GM12878 (cell line): ENCODE measurements around the gene FAM222B. TPM values are rescaled to one million over a fixed set of nuclear protein-coding genes. Genes with fewer than 3 reads are reported as not detected.

ENCODE experiments used
- ATAC-seq: fragments of 200-7000 bp; cut with Tn5 transposase; 3 replicates; pipeline ENCODE4 v1.9.1; 2020; ENCODE audit warnings: mild to moderate bottlenecking, moderate library complexity
- BruUV-seq: library from RNA; stranded (reverse); fragments of 400-500 nt; replicated peaks from 2 replicates; lab custom pipeline; 2021; lab: Mats Ljungman, UMichigan
- CTCF ChIA-PET: fragments of 300-600 bp; sonication (Branson Sonifier 250); formaldehyde crosslinking; extraction: SDS; loops from one replicate; lab custom pipeline; 2021; ENCODE audit warnings: inconsistent platforms; lab: Yijun Ruan, JAX
- POLR2A ChIA-PET: fragments of 350-600 bp; formaldehyde crosslinking; extraction: SDS; loops from one replicate; lab custom pipeline; 2021; ENCODE audit warnings: inconsistent platforms; lab: Charles Lee
- RAD21 ChIA-PET: fragments of 300-600 bp; sonication (Branson Sonifier 250); formaldehyde crosslinking; loops from one replicate; lab custom pipeline; 2023; ENCODE audit warnings: antibody characterized with exemption; ENCODE audit not compliant: unreplicated experiment; lab: Charles Lee
- SMC1A ChIA-PET: fragments of 300-600 bp; sonication (Branson Sonifier 250); formaldehyde crosslinking; loops from one replicate; lab custom pipeline; 2023; ENCODE audit not compliant: unreplicated experiment, uncharacterized antibody; lab: Charles Lee
- DNase-seq: peaks from one replicate; pipeline ENCODE4 v3.0.0-alpha.2; 2011; ENCODE audit warnings: low read depth, low spot score
- FAIRE-seq: peaks from 3 replicates; lab custom pipeline; 2011; peaks lifted over from hg19 to GRCh38; lab: Jason Lieb, UNC
- H2AFZ ChIP-seq: 2 replicates; pipeline ENCODE4 v1.6.0; 2011; ENCODE audit warnings: low read depth, low read length, control low read depth; ENCODE audit not compliant: control insufficient read depth
- H3K27ac ChIP-seq: 2 replicates; pipeline ENCODE4 v1.5.1; 2011; ENCODE audit warnings: control low read depth; ENCODE audit not compliant: control insufficient read depth, insufficient read depth
- H3K27me3 ChIP-seq, 2 experiments: replicated peaks in 1 of 2; 2 replicates each; pipeline versions ENCODE4 v1.6.0 to v1.6.1; 2011; ENCODE audit warnings: low read length in 1 of 2; ENCODE audit not compliant: control insufficient read depth in 2 of 2, insufficient read depth in 2 of 2
- H3K36me3 ChIP-seq, 2 experiments: 2 replicates each; pipeline ENCODE4 v1.5.1; 2011; ENCODE audit warnings: low read length in 1 of 2; ENCODE audit not compliant: control insufficient read depth in 2 of 2, insufficient read depth in 2 of 2
- H3K4me1 ChIP-seq: 2 replicates; pipeline ENCODE4 v1.6.1; 2011; ENCODE audit warnings: mild to moderate bottlenecking, low read length, moderate library complexity, mixed read lengths; ENCODE audit not compliant: control insufficient read depth, insufficient read depth
- H3K4me2 ChIP-seq: 2 replicates; pipeline ENCODE4 v1.6.0; 2011; ENCODE audit warnings: control low read depth; ENCODE audit not compliant: control insufficient read depth, insufficient read depth
- H3K4me3 ChIP-seq: fragments of 200-600 bp; sonication (generic); 2 replicates; pipeline ENCODE4 v1.5.1; 2016
- H3K79me2 ChIP-seq: 2 replicates; pipeline ENCODE4 v1.6.0; 2011; ENCODE audit warnings: low read length; ENCODE audit not compliant: control insufficient read depth, insufficient read depth
- H3K9ac ChIP-seq: 2 replicates; pipeline ENCODE4 v1.8.0; 2011; ENCODE audit warnings: low read length, control low read depth, mixed read lengths; ENCODE audit not compliant: control insufficient read depth, insufficient read depth
- H3K9me3 ChIP-seq: replicated peaks from 3 replicates; pipeline ENCODE4 v1.5.1; 2011; ENCODE audit warnings: mild to moderate bottlenecking, low read length; ENCODE audit not compliant: control insufficient read depth, insufficient read depth
- H4K20me1 ChIP-seq: 2 replicates; pipeline ENCODE4 v1.6.0; 2011; ENCODE audit not compliant: control insufficient read depth, insufficient read depth
- HCFC1 ChIP-seq: fragments of 150-350 bp; IDR thresholded peaks from 2 replicates; pipeline ENCODE4 v1.6.1; 2014; ENCODE audit warnings: low read length
- POLR2A ChIP-seq: IDR thresholded peaks from 2 replicates; pipeline ENCODE4 v1.6.1; 2011; ENCODE audit warnings: low read depth, mild to moderate bottlenecking, low read length
- SIN3A ChIP-seq: IDR thresholded peaks from 2 replicates; pipeline ENCODE4 v1.6.1; 2012; ENCODE audit warnings: low read depth, low read length, improper control_type of control experiment
- WGBS: methylation state at CpG from one replicate; pipeline ENCODE4 v1.1.6; 2016; ENCODE audit warnings: low lambda C conversion rate; ENCODE audit not compliant: insufficient replicate concordance, insufficient coverage; ENCODE audit errors: missing lambda C conversion rate; 5-methylcytosine and 5-hydroxymethylcytosine counted together
- in situ Hi-C: fragments of 300-500 bp; cut with MboI; formaldehyde crosslinking; loops from 9 replicates; pipeline ENCODE4 v1.14.3; 2018; ENCODE audit warnings: mixed read lengths
- intact Hi-C: fragments of 100-400 bp; cut with micrococcal nuclease; formaldehyde crosslinking; loops from one replicate; pipeline ENCODE4 v1.14.2; 2022; ENCODE audit not compliant: unreplicated experiment
- polyA plus RNA-seq, 11 experiments: library from polyadenylated mRNA; depleted of rRNA in 4 of 11; unstranded in 6 of 11; stranded (reverse) in 5 of 11; fragments of >200 nt; fragmentation: Nextera tagmentation in 4 of 11; fragmentation: Illumina TruSeq in 1 of 11; extraction: Ambion mirVana in 4 of 11; extraction: Trizol in 1 of 11; gene quantifications; 1 replicate in 1 of 11; 2 replicates in 10 of 11; pipeline versions ENCODE4 v1.2.1 to v1.2.3, GENCODE V29; 2011 to 2016; ENCODE audit warnings: inconsistent platforms in 2 of 11, missing spikeins in 2 of 11, low read depth in 1 of 11
- total RNA-seq, 4 experiments: library from RNA; depleted of rRNA in 3 of 4; stranded (reverse); fragments of >200 nt in 3 of 4; fragmentation: Illumina TruSeq in 1 of 4; extraction: Trizol in 1 of 4; gene quantifications; 2 replicates each; pipeline versions ENCODE4 v1.2.1 to v1.2.3, GENCODE V29; 2013 to 2021
- TF ChIP-seq, protein P1 (sequence below): IDR thresholded peaks from 2 replicates; pipeline ENCODE4 v1.6.1; 2011; ENCODE audit warnings: borderline replicate concordance, low read depth, mild to moderate bottlenecking, moderate library complexity, mixed read lengths, low read length; ENCODE audit not compliant: insufficient read depth; ENCODE audit errors: extremely low read length

The FAM222B gene
- total and polyA plus RNA-seq, 10 of the 15 experiments (the other 5 are each of a cell fraction or from before 2014, with no cell fraction given): 2.8 to 18.3 (median 6.4) TPM

DNA sequence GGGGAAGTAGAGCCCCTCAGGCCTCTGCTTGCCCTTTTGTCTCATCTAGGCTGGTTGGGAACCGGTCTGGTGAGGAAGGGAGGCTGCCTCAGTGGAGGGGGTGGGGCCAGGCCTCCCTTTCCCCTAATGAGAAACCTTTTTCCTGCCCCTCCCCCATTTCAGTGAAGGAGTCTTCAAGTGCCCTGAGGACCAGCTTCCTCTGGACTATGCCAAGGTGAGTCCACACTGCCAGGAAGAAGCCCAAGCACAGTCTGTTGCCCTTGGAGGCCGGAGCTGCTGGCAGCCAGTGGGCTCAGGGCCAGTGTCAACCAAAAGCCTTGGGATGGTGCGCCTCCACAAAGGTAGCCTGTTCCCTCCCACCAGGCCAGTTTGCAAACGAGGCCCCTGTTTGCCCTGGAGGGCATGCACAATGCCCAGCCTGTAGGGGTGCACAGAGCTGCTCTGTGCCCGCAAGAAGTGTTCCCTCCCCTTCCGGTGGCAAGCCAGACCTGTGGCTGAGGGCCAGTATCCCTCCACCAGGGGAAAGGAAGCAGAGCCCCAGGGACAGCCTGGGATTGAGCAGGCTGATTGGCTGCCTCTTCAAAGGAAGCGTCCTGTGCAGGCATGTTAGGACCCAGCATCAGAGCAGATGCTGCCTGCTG lies 95.4 kb downstream of the FAM222B start:
- ChIA-PET CTCF (interaction anchor here (0.8 to 10.0 kb wide), 3 partner anchors 17 to 207 kb away, joined by 3 to 394 read pairs (median 32); partner anchors contain the start of genes NEK8, RPL23A and TLCD1), RAD21 (interaction anchor here (1.5 to 17.4 kb wide), 3 partner anchors 21 to 100 kb away, joined by 3 to 375 read pairs (median 5); partner anchors contain the start of genes NEK8 and TLCD1), SMC1A (interaction anchor here (7.8 to 17.8 kb wide), 2 partner anchors 17 to 18 kb away, joined by 46 to 326 read pairs; partner anchors contain the start of genes NEK8 and TLCD1), POLR2A (interaction anchor here (1.2 to 15.2 kb wide), 3 partner anchors 16 to 95 kb away, joined by 3 to 485 read pairs (median 9); partner anchors contain the start of genes FAM222B, NEK8, RPL23A and TLCD1)
- TF ChIP-seq HCFC1 (no peak), POLR2A (peak; percentile 33; the same call in 1 of the 2 replicates), SIN3A (0 out of 2 replicates have a peak, but pooled peaks have one; percentile 3)
- TF ChIP-seq, protein P1, sequence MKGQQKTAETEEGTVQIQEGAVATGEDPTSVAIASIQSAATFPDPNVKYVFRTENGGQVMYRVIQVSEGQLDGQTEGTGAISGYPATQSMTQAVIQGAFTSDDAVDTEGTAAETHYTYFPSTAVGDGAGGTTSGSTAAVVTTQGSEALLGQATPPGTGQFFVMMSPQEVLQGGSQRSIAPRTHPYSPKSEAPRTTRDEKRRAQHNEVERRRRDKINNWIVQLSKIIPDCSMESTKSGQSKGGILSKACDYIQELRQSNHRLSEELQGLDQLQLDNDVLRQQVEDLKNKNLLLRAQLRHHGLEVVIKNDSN: no peak
- FAIRE-seq (no peak), ATAC-seq (no peak), DNase-seq (no peak)
- no peak overlapping the region for H2AFZ ChIP-seq
- H3K36me3 ChIP-seq: peaks cover 30 to 32% of the 10 kb centered on the region in 2 experiments
- H4K20me1 ChIP-seq: peaks cover 19% of the 10 kb centered on the region
- H3K4me2 ChIP-seq: peak overlapping the region; percentile 85
- H3K9me3 ChIP-seq: no peaks in the 10 kb centered on the region
- intact Hi-C loops: no loop called here
- no peaks in the 10 kb centered on the region for H3K27me3 ChIP-seq
- in situ Hi-C loops: loop anchor here (25.0 kb wide), 1 partner anchor 1285 kb away; the partner anchor contains the start of gene KSR1
- peak overlapping the region; percentile 92; the same call in 1 of the 2 replicates for H3K4me3 ChIP-seq
- peaks cover 76% of the 10 kb centered on the region for H3K79me2 ChIP-seq
- peak overlapping the region; percentile 95; the same call in 1 of the 2 replicates for H3K27ac ChIP-seq
- 52% methylated on average over 7 of the region's 7 CpGs for WGBS
- BruUV-seq: no TSS peak
- peak overlapping the region; percentile 98; the same call in 1 of the 2 replicates for H3K9ac ChIP-seq
- H3K4me1 ChIP-seq: peaks cover 39% of the 10 kb centered on the region
